Measurements from ENCODE around the gene ABHD15. TPM values are rescaled to one million over a fixed set of nuclear protein-coding genes. Genes with fewer than 3 reads are reported as not detected.

The ABHD15 gene
- total RNA-seq, 1 donor from 2014 or later, result 8.8 TPM

DNA sequence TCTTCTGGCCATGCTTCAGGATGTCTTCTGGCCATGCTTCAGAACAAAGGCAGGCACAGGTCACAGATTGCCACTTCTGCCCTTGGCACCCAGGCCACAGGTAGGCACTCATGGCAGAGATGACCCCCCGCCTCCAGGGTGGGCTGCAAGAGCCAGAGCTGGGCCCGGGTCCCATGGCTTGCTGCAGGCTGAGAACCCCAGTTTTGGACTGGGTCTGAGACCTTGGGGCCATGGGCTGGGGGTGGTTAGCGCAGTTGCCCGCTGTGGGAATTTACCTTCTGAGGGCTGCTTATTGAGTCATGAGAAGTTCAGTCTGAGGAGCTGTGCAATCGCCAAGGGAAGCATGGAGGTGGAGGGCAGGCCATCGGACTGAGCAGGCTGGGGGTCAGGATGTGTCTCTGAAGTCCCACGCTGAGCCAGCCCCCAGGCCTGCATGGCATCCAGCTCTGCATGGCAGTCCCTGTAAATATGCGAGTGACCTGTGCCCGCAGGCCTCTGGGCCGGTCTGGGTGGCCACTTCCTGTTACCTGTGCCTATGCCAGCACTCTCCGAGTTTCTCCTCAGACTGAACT, 27.8 kb upstream of the ABHD15 start:
- DNase-seq, result no peak

- DNase-seq, result peak; percentile 51
Observed at GRCh38 chr17:29593591-29594518, 27.0 kb upstream of the ABHD15 start.

- DNase-seq, result peak; percentile 48
Observed at GRCh38 chr17:29592850-29593551, 26.2 kb upstream of the ABHD15 start, which contains the start of gene ANKRD13B. Gene ANKRD13B (plus strand): TSS chr17:29593132. CDS start chr17:29593622, 490 bp downstream.

DNA sequence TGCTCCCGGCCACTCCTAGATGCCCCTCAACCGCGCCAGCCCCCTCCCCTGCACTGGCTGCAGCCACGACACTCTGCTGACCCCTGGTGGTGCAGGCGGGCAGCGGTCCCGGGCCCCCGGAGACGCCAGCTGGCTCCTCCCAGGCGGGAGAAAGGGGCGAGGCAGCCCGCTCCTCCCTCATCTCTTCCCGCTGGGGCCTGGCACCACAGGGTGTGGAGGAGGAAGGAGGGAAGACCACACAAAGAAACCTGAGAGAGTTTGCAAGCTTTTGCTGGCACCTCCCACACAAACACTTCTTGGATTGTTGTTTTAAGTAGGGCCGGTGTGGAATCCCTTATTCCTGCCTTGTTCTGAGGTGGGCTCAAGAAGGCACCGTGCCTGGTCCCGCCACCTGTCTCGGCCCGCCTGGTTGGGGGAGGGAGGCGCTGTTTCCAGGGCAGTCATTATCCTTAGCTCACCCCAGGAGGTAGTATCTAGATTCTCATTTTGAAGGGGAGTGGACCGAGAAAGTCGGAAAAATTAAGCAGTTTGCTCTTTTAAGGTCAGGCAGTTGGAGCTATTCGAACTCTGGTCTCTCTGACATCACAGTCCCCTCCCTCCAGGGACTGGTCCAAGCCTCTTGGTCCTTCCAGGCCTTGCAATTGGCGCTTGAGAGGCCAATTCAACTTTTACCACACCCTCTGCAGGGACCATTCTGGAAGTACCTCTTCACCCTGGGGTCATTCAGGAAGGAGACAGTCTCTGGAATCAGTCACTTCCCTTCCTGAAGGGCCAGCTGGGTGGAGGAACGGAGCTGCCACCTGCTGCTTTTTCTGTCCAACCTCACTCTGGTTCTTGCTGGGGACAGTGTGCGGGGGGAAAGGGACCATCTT, 25.1 kb upstream of the ABHD15 start:
- peak; percentile 92 for DNase-seq

DNA sequence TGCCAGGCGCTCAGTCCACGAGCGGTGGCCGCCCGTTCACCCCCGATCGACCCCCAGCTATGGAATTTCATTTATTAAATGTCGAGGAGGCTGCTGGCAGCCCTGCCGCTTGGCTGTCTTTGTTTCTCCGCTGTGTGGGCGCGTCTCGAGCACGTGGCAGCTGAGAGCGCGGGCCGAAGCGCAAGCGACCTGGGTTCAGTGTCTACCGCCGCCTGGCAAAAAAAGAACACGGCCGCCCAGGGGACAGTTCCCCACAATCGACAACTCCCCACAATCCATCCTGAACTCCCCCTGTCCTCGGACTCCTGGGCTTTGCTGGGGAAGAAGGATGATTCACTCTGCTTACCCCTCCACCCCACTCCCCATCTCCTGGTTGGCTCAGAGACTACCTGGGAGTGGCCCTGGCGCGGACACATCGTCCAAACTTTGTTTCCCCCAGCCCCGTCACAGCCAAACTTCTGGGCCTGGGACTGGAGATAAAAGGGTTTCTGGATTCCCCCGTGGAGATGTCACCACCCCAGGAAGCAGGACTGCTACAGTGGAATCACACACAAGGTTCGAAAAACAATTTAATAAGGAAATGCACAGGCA, 24.4 kb upstream of the ABHD15 start:
- DNase-seq, result peak; percentile 65

- DNase-seq, result peak; percentile 37
Observed at GRCh38 chr17:29590411-29591145, 23.7 kb upstream of the ABHD15 start.

DNA sequence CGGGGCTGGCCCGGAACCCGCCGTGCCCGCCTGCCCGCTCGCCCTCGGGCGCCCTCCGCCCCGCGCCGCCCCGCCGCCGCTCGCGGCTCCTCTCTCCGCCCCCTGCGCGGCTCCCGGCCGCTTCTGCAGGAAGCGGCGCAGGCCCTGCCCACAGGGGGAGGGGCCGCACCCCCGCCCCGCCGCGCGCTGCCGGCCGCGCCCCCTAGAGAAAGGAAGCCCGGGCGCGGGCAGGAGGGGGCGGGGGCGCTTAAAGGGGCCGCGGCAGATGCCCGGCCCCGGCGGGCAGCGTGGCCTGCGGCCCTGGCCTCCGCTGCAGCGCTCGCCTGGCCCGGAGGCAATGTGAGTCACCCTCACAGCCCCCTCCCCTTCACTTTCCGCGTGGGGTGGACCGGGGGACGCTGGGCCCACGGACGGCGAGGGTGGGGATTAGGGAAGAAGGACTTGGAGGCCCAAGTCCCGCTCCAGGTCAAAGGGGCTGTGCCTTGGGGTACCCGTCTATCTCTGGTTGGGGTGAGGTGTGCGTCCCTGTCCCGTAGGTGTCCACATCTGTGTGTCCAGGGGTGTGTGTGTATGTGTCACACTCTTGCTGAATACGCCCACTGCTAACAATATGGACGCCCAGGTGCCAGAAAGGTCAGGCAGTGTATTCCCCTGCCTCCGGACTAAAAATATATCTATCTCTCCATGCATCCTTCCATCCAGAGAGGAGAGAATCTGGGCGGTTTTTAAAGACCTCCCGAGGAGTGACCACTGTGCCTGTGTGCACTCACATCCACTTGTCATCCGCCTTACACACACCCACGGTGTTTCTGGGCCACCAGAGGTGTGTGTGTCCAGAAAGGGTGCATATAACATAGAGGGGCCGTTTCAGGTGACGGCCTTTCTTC, 22.9 kb upstream of the ABHD15 start, which contains the start of gene GIT1:
Gene GIT1, minus strand, starts transcription at position 125 of the 887 bp plus-strand sequence. CDS start 270 bp downstream, outside the sequence.
- peak; percentile 87 for DNase-seq

DNA sequence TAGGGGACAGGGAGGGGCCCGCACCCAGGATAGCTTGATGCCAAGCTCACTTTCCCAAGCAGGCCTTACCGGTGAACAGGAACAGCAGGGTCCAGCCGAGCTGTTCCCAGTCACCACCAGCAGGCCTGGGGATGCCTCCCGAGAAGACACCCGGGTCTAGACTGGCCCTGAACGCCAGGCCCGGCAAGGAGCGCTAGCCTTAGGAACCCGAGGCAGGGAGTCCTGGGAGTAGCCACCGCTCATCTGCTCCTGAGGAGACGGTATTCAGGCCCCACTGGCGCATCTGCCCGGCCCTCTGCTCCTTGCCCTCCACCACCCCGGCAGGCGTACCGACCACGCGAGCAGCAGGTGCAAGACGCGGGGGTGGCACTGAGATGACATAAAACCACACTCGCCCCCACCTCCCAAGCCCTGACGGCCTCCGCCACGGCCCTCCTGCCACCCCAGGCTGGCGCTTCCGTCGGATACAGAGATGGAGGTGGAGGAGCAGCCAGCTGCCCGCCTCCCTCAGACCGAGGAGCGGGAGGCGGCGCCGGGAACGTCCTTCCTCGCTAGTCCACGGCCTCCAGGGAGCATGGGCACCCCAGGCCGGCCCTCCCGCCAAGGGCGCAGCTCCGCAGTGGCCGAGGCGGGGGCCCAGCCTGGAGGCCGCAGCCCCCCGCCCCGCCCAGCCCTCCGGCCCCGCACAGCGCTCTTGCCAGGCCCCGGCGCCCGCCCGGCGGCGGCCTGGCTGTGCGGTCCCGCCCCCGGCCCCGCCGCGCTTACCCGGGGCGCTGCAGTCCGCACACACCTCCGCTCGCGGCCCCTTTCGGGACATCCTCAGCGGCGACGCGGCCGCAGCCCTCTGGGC, 21.9 kb upstream of the ABHD15 start:
- DNase-seq, result peak; percentile 44

- DNase-seq, result peak; percentile 40
Observed at GRCh38 chr17:29588017-29588561, 21.3 kb upstream of the ABHD15 start.

- no peak for DNase-seq
Observed at GRCh38 chr17:29587591-29587990, 20.8 kb upstream of the ABHD15 start.

GRCh38 chr17:29586676-29587469, 20.0 kb upstream of the ABHD15 start:
- no peak for DNase-seq

DNA sequence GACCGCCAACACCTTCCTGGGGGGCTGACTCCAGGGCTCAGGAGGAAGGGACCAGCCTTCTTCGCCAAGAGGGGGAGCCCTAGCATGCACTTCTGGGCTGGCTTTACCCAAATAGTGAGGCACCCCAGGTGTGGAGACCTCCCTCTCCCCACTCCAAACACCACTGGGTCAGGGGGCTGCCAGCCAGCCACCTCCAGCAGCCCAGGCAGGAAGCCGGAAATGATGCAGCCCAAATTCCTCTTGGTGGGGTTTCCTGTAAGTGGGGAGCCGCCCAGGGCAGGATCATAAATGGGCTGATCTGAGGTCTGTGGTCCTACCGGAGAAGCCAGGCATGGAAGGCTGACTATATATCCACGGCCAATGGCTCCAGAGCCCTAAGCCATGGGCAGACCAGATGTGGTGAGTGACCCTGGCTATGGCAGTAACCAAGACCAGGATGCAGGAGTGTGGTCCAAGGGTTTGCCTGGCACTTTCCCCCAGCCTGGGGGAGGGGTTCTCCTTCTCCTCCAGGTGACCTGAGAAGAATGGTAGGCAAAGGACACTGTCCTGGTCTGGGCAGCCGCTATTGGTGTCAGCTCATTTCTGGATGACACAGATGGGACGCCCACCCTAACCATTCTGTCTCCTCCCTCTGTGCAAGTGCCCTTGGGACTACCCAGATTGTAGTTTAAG, 18.4 kb upstream of the ABHD15 start:
- DNase-seq, result peak; percentile 81

DNA sequence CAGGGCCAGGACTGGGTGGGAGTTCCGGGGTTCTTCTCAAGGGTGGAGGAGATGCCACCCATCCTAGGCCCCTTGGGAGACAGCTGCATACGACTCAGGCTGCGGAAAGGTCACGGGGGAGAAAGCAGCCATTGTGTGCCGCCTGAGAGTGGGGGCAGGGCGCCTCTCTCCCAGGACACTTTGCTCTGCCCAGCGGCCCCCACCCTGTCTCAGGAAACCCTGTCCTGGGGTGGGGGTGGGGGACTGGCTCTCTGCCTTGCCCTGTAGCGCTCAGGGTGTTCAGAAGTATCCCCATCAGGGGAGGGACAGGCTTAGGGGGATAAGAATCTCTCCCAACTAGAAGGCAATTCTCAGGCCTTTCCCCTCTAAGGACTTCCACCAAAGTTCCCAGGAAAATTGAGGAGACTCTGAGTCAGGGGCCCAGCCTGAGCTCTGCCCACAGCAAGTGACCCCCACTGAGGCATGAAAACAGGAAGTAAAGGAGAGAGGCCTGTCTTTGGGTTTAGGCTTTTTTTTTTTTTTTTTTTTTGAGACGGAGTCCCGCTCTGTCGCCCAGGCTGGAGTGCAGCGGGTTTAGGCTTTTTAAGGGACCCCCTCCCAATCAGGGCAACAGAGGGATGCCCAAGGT, 17.7 kb upstream of the ABHD15 start:
- DNase-seq, result peak; percentile 24

DNA sequence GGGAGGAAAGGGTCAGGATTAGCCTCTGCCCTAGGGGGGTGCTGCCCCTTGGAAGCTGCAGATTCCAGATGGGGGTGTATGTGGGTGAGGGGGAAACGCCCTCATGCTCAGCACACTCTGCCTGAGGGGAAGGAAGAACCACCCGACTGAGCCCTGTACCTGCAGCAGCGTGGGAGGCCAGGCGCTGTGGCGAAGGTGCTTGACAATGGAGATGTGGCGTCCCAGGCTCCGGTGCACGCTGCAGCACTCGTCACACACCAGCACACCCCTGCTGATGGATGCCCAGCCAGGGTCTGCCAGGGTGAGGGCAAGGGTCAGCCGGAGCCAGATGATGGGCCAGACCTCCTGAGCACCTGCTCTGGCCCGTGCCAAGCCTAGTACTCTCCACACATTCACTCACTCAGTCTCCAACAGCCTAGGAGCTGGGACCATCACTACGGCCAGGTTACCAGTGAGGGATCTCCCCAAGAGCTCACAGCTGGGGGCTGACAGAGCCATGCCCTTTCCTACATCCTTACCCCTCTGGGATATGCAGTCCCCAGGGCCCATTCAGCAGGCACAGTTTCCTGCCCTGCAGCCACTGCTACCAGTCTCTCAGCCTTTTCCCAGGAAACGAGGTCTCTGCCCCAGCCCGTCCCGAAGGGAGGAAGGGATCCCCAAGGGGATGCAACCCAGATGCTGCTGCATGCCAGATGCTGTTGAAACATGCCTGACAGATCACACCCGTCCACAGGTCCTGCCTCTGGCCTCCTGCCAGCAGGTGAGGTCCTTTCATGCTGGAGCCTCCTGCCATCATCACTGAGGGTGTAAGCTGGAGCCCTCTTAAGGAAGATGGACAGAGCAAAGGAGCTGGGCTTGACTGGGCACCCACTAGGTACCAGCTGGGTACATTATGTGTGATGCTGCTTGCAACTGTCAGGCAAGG, 16.7 kb upstream of the ABHD15 start:
- DNase-seq, result no peak

DNA sequence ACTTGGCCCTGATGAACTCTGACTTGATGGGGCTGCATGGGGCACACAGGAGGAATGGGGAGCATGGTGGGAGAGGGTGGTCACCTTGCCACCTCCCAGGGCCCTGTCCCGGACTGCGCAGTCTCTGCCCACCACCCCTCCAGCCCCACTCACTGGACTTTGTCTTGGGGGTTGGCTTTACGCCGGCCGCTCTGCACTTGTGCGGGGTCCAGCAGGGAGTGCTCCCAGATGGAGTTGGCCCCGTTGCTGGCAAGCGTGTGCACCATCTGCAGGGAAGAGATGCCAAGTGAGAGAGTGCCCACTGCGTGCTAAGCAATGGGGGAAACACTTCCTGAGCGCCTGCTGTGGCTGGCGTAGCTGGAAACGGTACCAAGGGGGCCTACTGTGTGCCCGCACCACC, 15.9 kb upstream of the ABHD15 start:
- no peak for DNase-seq

Data from dermis blood vessel endothelial cell (primary cell).